HEK293T (cell line): Measurements from ENCODE around the gene ZNF655.

Experiments used
- BHLHE40 ChIP-seq: fragments of 450-650 bp; IDR thresholded peaks from 2 replicates; pipeline ENCODE4 v1.6.1; 2016; ENCODE audit warnings: mild to moderate bottlenecking, moderate library complexity, borderline replicate concordance
- FOXK2 ChIP-seq: fragments of 450-650 bp; IDR thresholded peaks from 2 replicates; pipeline ENCODE4 v1.6.1; 2016; ENCODE audit warnings: mild to moderate bottlenecking
- FOXM1 ChIP-seq: fragments of 450-650 bp; IDR thresholded peaks from 2 replicates; pipeline ENCODE4 v1.6.1; 2017; ENCODE audit warnings: mild to moderate bottlenecking, borderline replicate concordance
- HDGF ChIP-seq: fragments of 450-650 bp; IDR thresholded peaks from 2 replicates; pipeline ENCODE4 v1.6.1; 2017; ENCODE audit warnings: antibody characterized with exemption, borderline replicate concordance
- NFRKB ChIP-seq: fragments of 450-650 bp; IDR thresholded peaks from 2 replicates; pipeline ENCODE4 v1.6.1; 2016; ENCODE audit warnings: mild to moderate bottlenecking, moderate library complexity
- SUZ12 ChIP-seq: fragments of 450-650 bp; IDR thresholded peaks from 2 replicates; pipeline ENCODE4 v1.6.1; 2016; ENCODE audit warnings: mild to moderate bottlenecking
- TF ChIP-seq, protein P1 (sequence below): fragments of 450-650 bp; IDR thresholded peaks from 2 replicates; pipeline ENCODE4 v1.6.1; 2016

DNA sequence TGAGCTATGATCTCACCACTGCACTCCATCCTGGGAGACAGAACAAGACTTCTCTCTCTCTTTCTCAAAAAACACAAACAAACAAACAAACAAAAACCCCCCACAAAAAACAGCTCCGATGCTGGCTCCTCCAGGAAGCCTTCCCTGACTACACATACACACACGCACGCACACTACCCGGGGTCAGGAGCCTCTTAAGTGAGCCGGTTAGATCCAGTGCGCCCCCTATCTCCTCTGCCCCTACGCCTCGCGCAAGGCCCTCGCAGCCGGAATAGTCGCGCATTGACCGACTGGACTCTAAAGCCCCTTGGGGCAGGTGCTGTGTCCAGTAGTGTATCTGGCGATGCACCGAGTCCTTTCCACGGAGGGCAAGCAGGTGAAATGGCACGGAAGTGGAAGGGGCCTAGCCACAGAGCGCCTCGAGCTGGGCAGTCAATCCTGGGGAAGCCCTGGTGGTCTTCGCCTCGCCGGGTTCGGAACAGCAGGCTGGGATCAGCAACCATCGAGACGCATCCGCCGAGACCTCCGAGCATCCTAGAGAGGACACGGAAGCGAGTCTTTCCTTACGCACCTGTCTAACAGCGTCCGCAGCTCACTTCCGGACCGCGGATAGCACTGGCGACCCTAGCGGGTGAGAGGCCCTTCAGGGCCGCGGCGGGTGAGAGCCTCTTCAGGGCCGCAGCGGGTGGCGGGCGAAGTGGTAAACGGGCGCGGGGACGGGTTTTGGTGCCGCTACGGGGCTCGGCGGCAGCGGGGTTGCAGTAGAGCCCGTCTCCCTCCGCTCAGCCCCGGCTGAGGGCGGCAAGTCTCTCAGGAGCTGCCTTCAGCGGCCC, 58.1 kb downstream of the ZNF655 start, which contains the start of gene ZSCAN25:
- TF ChIP-seq FOXM1 = no peak
- TF ChIP-seq NFRKB = no peak
- TF ChIP-seq FOXK2 = no peak
- TF ChIP-seq, protein P1, sequence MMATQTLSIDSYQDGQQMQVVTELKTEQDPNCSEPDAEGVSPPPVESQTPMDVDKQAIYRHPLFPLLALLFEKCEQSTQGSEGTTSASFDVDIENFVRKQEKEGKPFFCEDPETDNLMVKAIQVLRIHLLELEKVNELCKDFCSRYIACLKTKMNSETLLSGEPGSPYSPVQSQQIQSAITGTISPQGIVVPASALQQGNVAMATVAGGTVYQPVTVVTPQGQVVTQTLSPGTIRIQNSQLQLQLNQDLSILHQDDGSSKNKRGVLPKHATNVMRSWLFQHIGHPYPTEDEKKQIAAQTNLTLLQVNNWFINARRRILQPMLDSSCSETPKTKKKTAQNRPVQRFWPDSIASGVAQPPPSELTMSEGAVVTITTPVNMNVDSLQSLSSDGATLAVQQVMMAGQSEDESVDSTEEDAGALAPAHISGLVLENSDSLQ = no peak
- TF ChIP-seq HDGF = no peak
- no peak for TF ChIP-seq BHLHE40
- no peak for TF ChIP-seq SUZ12
